Heart left ventricle (tissue), 16 donors: ENCODE data around the gene ITPR3. TPM values are rescaled to one million over a fixed set of nuclear protein-coding genes. Genes with fewer than 3 reads are reported as not detected.

Source experiments
- ATAC-seq, 4 donors: fragments of 200-7000 bp; cut with Tn5 transposase; one replicate each; pipeline ENCODE4 v1.9.1; 2020 to 2022; ENCODE audit warnings: moderate library complexity in 4 of 4, mild to moderate bottlenecking in 3 of 4, moderate number of reproducible peaks in 1 of 4
- DNase-seq, 5 donors: peaks; one replicate each; pipeline ENCODE4 v3.0.0-alpha.2; 2020
- H3K27ac ChIP-seq, 12 donors: fragments of 200-600 bp; sonication (generic) in 4 of 12; one replicate each; pipeline versions ENCODE4 v1.5.0 to v1.8.0; 2016 to 2022; ENCODE audit warnings: mild to moderate bottlenecking in 2 of 12
- H3K27me3 ChIP-seq, 9 donors: fragments of 200-600 bp; sonication (generic) in 2 of 9; one replicate each; pipeline versions ENCODE4 v1.5.1 to v1.8.0; 2016 to 2022; ENCODE audit warnings: mild to moderate bottlenecking in 3 of 9
- H3K36me3 ChIP-seq, 9 donors: fragments of 200-600 bp; sonication (generic) in 2 of 9; one replicate each; pipeline versions ENCODE4 v1.5.0 to v1.8.0; 2018 to 2022; ENCODE audit warnings: mild to moderate bottlenecking in 2 of 9
- H3K4me1 ChIP-seq, 12 donors: fragments of 200-600 bp; sonication (generic) in 4 of 12; one replicate each; pipeline versions ENCODE4 v1.5.0 to v1.8.0; 2016 to 2022; ENCODE audit warnings: mild to moderate bottlenecking in 3 of 12
- H3K4me3 ChIP-seq, 12 donors: fragments of 200-600 bp; sonication (generic) in 4 of 12; one replicate each; pipeline versions ENCODE4 v1.5.0 to v1.8.0; 2017 to 2022; ENCODE audit warnings: mild to moderate bottlenecking in 9 of 12, moderate library complexity in 4 of 12
- H3K9me3 ChIP-seq, 12 donors: fragments of 200-600 bp; sonication (generic) in 4 of 12; one replicate each; pipeline versions ENCODE4 v1.5.0 to v1.8.0; 2016 to 2022; ENCODE audit warnings: mild to moderate bottlenecking in 1 of 12
- POLR2A ChIP-seq, 2 donors: fragments of 450-650 bp; IDR thresholded peaks; one replicate each; pipeline ENCODE4 v1.6.1; 2017; ENCODE audit warnings: antibody characterized with exemption in 2 of 2, mild to moderate bottlenecking in 2 of 2, moderate library complexity in 2 of 2
- WGBS, 4 donors: extraction: QIAGEN DNeasy Blood & Tissue Kit in 2 of 4; methylation state at CpG; one replicate each; pipeline versions ENCODE4 v1.1.5 to v1.1.7; 2013 to 2018; 5-methylcytosine and 5-hydroxymethylcytosine counted together
- intact Hi-C, 10 donors: fragments of 100-400 bp; cut with DNase I; formaldehyde crosslinking; loops; one replicate each; pipeline versions ENCODE4 v1.11.1 to v1.14.2; 2022
- polyA plus RNA-seq, 2 donors: library from polyadenylated mRNA; stranded (reverse); fragments of 200-250 nt; gene quantifications; one replicate each; pipeline ENCODE4 v1.2.3, GENCODE V29; 2013
- total RNA-seq, 9 donors: library from RNA; depleted of rRNA in 2 of 9; stranded (reverse); fragments of >200 nt in 2 of 9; fragmentation: NEBNext Ultra II Directional in 3 of 9; extraction: Animal tissue kit (Norgen Biotek cat#: 25700) in 3 of 9; gene quantifications; one replicate each; pipeline versions ENCODE4 v1.1.0 to v1.2.4, GENCODE V29; 2016 to 2023
- TF ChIP-seq, protein P1 (sequence below), 12 donors: fragments of 200-600 bp; sonication (generic) in 4 of 12; IDR thresholded peaks; one replicate each; pipeline versions ENCODE4 v1.5.0 to v1.8.0; 2018 to 2022; ENCODE audit warnings: antibody characterized with exemption in 12 of 12, mild to moderate bottlenecking in 5 of 12
- donor health status: ischemic (EF 13 %, LVEDD 7.1; RV severe dilation, severe dysfunction).
- donor health status: healthy with polysubstance abuse.
- donor health status: DM: no; HTN: yes; CAD: no.
- donor health status: DM: no; HTN: no; CAD: no.
- donor health status: ischemic (EF 25% LVEDD 6.9; RV normal size, moderate dysfunction).
- donor health status: ischemic (EF 25% LVEDD 5.7; RV mildly dilated, moderate dysfunction).
- donor health status: healthy.
- donor health status: DM: yes; HTN: yes; CAD: no.
- donor health status: ischemic (EF 35%, LVEDD 5.7; RV mildly dilated, moderate dysfunction).
- donor health status: nonischemic (EF 11% LVEDD 7.7; RV severe dilation, severe dysfunction).
- donor health status: DM: yes; HTN: yes; CAD: no.
- donor health status: PGD.
- donor health status: ischemic (EF 29% LVEDD 5.4; RV normal size, mild dysfunction).
- donor health status: nonischemic (EF 23%, LVEDD 6.1; RV moderate dilation, normal function).

Gene ITPR3
- total and polyA plus RNA-seq, 11 donors: 4.8 to 33.5 (median 7.8) TPM

DNA sequence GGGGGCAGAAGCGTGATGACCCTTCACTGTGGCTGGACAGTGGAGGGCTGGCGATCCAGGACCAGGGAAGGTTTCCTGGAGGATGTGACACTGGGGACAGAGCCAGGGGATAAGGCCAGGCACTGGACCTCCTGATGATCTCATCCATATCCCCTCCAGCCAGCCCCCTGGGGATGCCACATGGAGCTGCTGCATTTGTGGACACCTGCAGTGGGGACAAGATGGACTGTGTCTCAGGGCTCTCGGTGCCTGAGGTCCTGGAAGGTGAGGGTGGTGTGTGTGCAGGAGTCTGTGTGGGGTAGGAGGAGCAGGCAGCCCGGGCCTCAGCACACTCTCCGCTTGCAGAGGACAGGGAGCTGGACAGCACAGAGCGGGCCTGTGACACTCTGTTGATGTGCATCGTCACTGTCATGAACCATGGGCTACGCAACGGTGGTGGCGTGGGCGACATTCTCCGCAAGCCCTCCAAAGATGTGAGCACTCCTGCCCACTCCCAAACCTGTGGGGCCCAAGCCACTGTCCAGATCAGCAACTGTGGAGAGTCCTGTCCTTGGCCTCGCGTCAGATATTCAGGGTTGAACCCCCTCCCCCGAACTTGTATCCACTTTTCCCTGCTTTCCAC is 70.4 kb downstream of the ITPR3 start:
- WGBS, 4 donors: 82 to 89% (median 83%) methylated on average over 13 to 15 of the region's 15 CpGs
- H3K9me3 ChIP-seq: no peaks in the 10 kb centered on the region
- peaks cover 15 to 66% (median 55%) of the 10 kb centered on the region in 12 donors for H3K4me1 ChIP-seq
- H3K36me3 ChIP-seq: peaks cover 0 to 72% (median 43%) of the 10 kb centered on the region in 9 donors
- intact Hi-C loops: no loop called here
- DNase-seq (peak in 1 of 5 donors; percentile 55), ATAC-seq (no peak)
- H3K4me3 ChIP-seq: no peak overlapping the region
- TF ChIP-seq POLR2A (IDR thresholded peaks at IDR 0.05): no peak
- TF ChIP-seq, protein P1, sequence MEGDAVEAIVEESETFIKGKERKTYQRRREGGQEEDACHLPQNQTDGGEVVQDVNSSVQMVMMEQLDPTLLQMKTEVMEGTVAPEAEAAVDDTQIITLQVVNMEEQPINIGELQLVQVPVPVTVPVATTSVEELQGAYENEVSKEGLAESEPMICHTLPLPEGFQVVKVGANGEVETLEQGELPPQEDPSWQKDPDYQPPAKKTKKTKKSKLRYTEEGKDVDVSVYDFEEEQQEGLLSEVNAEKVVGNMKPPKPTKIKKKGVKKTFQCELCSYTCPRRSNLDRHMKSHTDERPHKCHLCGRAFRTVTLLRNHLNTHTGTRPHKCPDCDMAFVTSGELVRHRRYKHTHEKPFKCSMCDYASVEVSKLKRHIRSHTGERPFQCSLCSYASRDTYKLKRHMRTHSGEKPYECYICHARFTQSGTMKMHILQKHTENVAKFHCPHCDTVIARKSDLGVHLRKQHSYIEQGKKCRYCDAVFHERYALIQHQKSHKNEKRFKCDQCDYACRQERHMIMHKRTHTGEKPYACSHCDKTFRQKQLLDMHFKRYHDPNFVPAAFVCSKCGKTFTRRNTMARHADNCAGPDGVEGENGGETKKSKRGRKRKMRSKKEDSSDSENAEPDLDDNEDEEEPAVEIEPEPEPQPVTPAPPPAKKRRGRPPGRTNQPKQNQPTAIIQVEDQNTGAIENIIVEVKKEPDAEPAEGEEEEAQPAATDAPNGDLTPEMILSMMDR (IDR thresholded peaks at IDR 0.05): no peak
- H3K27ac ChIP-seq: peak overlapping the region in 10 of 12 donors; percentile 75 to 94 (median 84)
- H3K27me3 ChIP-seq: no peaks in the 10 kb centered on the region

DNA sequence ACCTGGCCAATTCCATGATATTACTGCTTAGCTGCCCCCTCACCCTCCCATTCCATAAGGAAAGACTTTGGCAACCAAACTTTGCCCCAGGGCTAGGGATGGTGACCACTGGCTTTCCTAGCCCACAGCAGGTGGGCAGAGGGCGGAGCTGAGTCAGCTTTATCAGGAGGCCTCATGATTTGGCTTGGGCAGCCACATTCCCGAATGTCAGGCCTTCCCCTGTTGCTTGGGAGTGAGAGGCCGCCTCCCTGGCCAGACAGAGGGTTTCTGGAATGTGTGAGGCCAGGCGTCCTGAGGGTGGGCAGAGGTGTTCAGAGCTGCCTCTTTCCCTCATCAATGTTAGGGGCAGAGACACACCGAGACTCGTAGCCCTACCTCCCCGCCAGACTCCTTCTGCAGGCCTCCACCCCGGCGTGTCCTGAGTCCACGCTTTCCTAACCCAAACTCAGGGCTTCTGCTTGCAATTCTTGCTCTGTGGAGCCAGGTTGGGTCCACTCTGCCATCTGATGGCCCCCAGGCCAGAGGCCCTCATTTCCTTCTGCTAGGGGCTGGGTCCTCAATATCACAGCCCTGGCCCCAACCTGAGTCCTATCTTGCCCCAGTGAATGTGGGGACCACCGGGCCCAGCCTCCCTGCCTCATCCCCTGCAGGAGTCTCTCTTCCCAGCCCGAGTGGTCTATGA is 71.1 kb downstream of the ITPR3 start:
- Histone ChIP-seq H3K27me3 (no peaks in the 10 kb centered on the region), H3K36me3 (peaks cover 0 to 72% (median 43%) of the 10 kb centered on the region in 9 donors), H3K9me3 (no peaks in the 10 kb centered on the region), H3K4me3 (no peak overlapping the region), H3K4me1 (peaks cover 15 to 73% (median 61%) of the 10 kb centered on the region in 12 donors), H3K27ac (peak overlapping the region; percentile 65 to 94 (median 82))
- TF ChIP-seq POLR2A (IDR thresholded peaks at IDR 0.05): no peak
- TF ChIP-seq, protein P1 (IDR thresholded peaks at IDR 0.05): peak in 1 of 12 donors; percentile 8
- intact Hi-C loops: no loop called here
- 65 to 71% (median 67%) methylated on average over 12 of the region's 12 CpGs for WGBS, 4 donors
- peak in 4 of 5 donors; percentile 57 to 82 (median 66) for DNase-seq
- ATAC-seq: peak; percentile 10 to 57 (median 51)

DNA sequence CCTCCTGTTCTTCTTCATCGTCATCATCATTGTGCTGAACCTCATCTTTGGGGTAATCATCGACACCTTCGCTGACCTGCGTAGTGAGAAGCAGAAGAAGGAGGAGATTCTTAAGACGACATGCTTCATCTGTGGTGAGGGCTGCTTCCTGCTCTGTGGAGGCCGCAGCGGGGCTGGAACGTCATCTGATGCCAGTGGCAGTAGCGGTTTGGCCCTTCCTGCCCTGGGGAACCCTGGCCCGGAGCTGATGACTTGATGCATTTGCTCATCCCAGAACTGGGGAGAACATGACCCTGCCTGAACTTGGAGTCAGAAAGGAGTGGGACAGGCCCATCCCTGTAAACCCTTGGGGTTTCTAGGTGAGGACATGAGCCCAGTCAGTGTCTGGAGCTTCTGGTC is 71.6 kb downstream of the ITPR3 start:
- H3K9me3 ChIP-seq: no peaks in the 10 kb centered on the region
- no peak for TF ChIP-seq POLR2A (IDR thresholded peaks at IDR 0.05)
- TF ChIP-seq, protein P1 (IDR thresholded peaks at IDR 0.05): no peak
- peak overlapping the region; percentile 65 to 94 (median 82) for H3K27ac ChIP-seq
- 51 to 63% (median 59%) methylated on average over 6 to 10 of the region's 10 CpGs for WGBS, 4 donors
- intact Hi-C loops: no loop called here
- peaks cover 15 to 78% (median 66%) of the 10 kb centered on the region in 12 donors for H3K4me1 ChIP-seq
- peaks cover 0 to 74% (median 42%) of the 10 kb centered on the region in 9 donors for H3K36me3 ChIP-seq
- peak in 1 of 5 donors; percentile 60 for DNase-seq
- peak overlapping the region in 1 of 12 donors; percentile 12 for H3K4me3 ChIP-seq
- no peaks in the 10 kb centered on the region for H3K27me3 ChIP-seq
- ATAC-seq: peak in 3 of 4 donors; percentile 1 to 9 (median 8)
